Transverse colon (tissue), 4 donors: Measurements from ENCODE around the gene SVIP. TPM values are rescaled to one million over a fixed set of nuclear protein-coding genes. Genes with fewer than 3 reads are reported as not detected.
A peak's percentile ranks its signal among the peaks of the same experiment; 100 is the strongest.

Experiments used
- DNase-seq: peaks from one replicate; pipeline ENCODE4 v3.0.0-alpha.2; 2019
- H3K27ac ChIP-seq, 4 donors: fragments of 200-600 bp; sonication (generic); 2 replicates each; pipeline ENCODE4 v1.5.1; 2016 to 2018; ENCODE audit warnings: inconsistent platforms in 4 of 4
- H3K27me3 ChIP-seq: fragments of 200-600 bp; sonication (generic); 2 replicates; pipeline ENCODE4 v1.5.1; 2017; ENCODE audit warnings: inconsistent platforms
- H3K36me3 ChIP-seq, 4 donors: fragments of 200-600 bp; sonication (generic); 2 replicates each; pipeline ENCODE4 v1.5.1; 2017 to 2019; ENCODE audit warnings: inconsistent platforms in 4 of 4
- H3K4me1 ChIP-seq, 4 donors: fragments of 200-600 bp; sonication (generic); 2 replicates each; pipeline ENCODE4 v1.5.1; 2017 to 2020; ENCODE audit warnings: inconsistent platforms in 4 of 4
- H3K4me3 ChIP-seq, 4 donors: fragments of 200-600 bp; sonication (generic); 1 replicate in 1 of 4; 2 replicates in 3 of 4; pipeline versions ENCODE4 v1.5.1 to v1.6.1; 2017 to 2019; ENCODE audit warnings: inconsistent platforms in 4 of 4
- H3K9me3 ChIP-seq, 2 donors: fragments of 200-600 bp; sonication (generic); 2 replicates each; pipeline ENCODE4 v1.5.1; 2017 to 2019; ENCODE audit warnings: inconsistent platforms in 2 of 2
- EP300 ChIP-seq: sonication (generic); formaldehyde crosslinking; IDR thresholded peaks from one replicate; pipeline ENCODE4 v1.6.1; 2017; ENCODE audit warnings: antibody characterized with exemption, low read depth
- POLR2A ChIP-seq: fragments of 450-650 bp; IDR thresholded peaks from one replicate; pipeline ENCODE4 v1.6.1; 2016; ENCODE audit warnings: antibody characterized with exemption, mild to moderate bottlenecking, moderate library complexity
- POLR2AphosphoS5 ChIP-seq, 3 donors: sonication (generic); formaldehyde crosslinking; IDR thresholded peaks; one replicate each; pipeline ENCODE4 v1.6.1; 2016; ENCODE audit warnings: antibody characterized with exemption in 3 of 3
- WGBS, 2 donors: methylation state at CpG; one replicate each; pipeline ENCODE4 v1.1.5; 2018; ENCODE audit warnings: low coverage in 1 of 2; 5-methylcytosine and 5-hydroxymethylcytosine counted together
- in situ Hi-C, 4 donors: fragments of 200-750 bp; cut with MboI; loops; one replicate each; pipeline versions ENCODE4 v1.15.0 to v1.15.1; 2017; ENCODE audit warnings: low sequenced_read_pairs in 3 of 4, low pct_ligation_motif_present in 1 of 4, low pct_unique_long_range_greater_than_20kb in 1 of 4
- intact Hi-C: fragments of 100-400 bp; cut with DNase I; formaldehyde crosslinking; loops from one replicate; pipeline ENCODE4 v1.15.1; 2023; ENCODE audit warnings: low total_unique reads
- total RNA-seq, 4 donors: library from RNA; depleted of rRNA; stranded (reverse); fragments of >200 nt; gene quantifications; one replicate each; pipeline ENCODE4 v1.1.0, GENCODE V29; 2016
- TF ChIP-seq, protein P1 (sequence below), 5 experiments: fragments of 200-600 bp in 3 of 5; fragments of 450-650 bp in 2 of 5; sonication (generic) in 3 of 5; IDR thresholded peaks; 1 replicate in 2 of 5; 2 replicates in 3 of 5; pipeline ENCODE4 v1.5.1; 2016 to 2017; ENCODE audit warnings: antibody characterized with exemption in 5 of 5, inconsistent platforms in 3 of 5, mild to moderate bottlenecking in 2 of 5, moderate library complexity in 1 of 5

SVIP gene
- total RNA-seq, 4 donors from 2014 or later = 1.00 to 14.0 (median 9.9) TPM

DNA sequence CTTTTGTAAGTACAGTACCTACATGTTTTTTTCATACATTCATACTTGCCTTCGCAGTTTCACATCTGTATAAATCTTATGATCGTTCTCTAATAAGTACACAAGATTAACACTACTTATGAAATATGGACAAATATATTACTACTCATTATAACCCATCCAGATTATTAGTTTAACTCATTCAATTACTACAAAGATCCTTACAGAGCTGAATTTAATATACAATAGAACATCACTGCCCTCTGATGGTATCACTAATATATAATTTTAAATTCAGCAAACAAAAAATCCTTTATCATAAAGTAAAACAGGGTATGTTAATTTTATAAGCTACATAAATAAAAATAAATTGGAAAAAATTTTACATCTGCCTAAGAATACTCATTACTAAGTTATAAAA, 7.4 kb downstream of the SVIP start:
- peaks cover 0 to 28% (median 6%) of the 10 kb centered on the region in 4 donors for H3K36me3 ChIP-seq
- H3K27ac ChIP-seq = no peak overlapping the region
- H3K4me3 ChIP-seq = no peak overlapping the region
- in situ Hi-C loops = no loop called here
- TF ChIP-seq, protein P1, sequence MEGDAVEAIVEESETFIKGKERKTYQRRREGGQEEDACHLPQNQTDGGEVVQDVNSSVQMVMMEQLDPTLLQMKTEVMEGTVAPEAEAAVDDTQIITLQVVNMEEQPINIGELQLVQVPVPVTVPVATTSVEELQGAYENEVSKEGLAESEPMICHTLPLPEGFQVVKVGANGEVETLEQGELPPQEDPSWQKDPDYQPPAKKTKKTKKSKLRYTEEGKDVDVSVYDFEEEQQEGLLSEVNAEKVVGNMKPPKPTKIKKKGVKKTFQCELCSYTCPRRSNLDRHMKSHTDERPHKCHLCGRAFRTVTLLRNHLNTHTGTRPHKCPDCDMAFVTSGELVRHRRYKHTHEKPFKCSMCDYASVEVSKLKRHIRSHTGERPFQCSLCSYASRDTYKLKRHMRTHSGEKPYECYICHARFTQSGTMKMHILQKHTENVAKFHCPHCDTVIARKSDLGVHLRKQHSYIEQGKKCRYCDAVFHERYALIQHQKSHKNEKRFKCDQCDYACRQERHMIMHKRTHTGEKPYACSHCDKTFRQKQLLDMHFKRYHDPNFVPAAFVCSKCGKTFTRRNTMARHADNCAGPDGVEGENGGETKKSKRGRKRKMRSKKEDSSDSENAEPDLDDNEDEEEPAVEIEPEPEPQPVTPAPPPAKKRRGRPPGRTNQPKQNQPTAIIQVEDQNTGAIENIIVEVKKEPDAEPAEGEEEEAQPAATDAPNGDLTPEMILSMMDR (IDR thresholded peaks at IDR 0.05) = no peak
- TF ChIP-seq POLR2AphosphoS5 (IDR thresholded peaks at IDR 0.05) (no peak), POLR2A (no peak), EP300 (no peak)
- H3K27me3 ChIP-seq = no peaks in the 10 kb centered on the region
- 94 to 96% methylated on average over 2 of the region's 2 CpGs for WGBS, 2 donors
- H3K4me1 ChIP-seq = no peaks in the 10 kb centered on the region
- H3K9me3 ChIP-seq = no peaks in the 10 kb centered on the region
- intact Hi-C loops = no loop called here
- DNase-seq = no peak

DNA sequence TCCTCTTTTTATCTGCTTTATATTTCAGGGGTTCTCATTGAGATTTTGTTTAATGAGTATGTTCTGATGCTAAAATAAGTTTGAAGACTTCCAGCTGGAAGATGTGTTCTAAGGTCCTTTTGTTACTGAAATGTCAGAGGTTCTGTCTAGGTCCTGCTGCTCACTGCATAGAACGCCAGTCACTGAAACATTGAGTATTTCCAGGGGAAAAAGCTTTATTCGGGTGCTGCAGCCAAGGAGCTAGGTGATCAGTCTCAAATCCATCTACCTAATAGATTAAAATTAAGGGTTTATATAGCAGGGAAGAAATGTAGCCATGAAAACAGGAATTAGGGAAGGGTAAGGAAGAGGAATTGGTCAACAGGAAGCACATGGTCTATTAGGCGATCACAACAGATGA, 19.7 kb downstream of the SVIP start:
- DNase-seq = no peak
- Histone ChIP-seq H3K27me3 (no peaks in the 10 kb centered on the region), H3K9me3 (no peaks in the 10 kb centered on the region), H3K4me1 (peaks cover 0 to 4% (median 0%) of the 10 kb centered on the region in 4 donors), H3K27ac (no peak overlapping the region), H3K4me3 (no peak overlapping the region), H3K36me3 (no peaks in the 10 kb centered on the region)
- WGBS, 2 donors = 91 to 94% methylated on average over 3 of the region's 3 CpGs
- no peak for TF ChIP-seq POLR2AphosphoS5 (IDR thresholded peaks at IDR 0.05)
- TF ChIP-seq, protein P1 (IDR thresholded peaks at IDR 0.05) = no peak
- no peak for TF ChIP-seq EP300
- TF ChIP-seq POLR2A = no peak
- intact Hi-C loops (no loop called here), in situ Hi-C loops (no loop called here)

DNA sequence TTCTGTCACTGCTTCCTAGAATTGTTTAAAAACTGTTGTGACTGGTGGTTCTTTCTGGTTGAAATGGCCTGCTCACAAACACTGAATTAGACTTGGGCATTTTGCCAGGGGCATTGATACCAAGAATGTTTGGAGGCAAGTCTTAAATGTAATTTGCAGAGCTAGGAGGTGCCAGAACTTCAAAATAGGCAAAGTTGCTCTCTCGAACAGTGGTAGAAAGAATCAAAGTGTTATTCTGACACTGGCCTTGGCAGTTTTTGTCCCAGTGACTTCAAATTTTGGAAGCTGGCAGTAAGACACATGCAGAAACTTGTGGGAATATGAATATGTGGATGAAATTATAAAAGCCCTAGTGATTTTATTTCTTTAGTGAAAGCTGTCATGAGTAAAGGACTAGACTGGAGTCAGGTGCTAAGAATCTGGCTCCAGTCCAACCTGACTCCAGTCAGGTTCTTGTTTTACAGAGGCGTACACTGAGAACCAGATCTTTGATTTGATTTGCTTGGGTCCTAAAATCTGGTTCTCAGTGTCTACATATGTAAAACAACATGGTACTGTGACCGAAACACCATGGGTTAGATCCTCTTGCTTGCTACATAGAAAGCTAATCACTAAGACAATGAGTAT, 20.9 kb downstream of the SVIP start:
- Histone ChIP-seq H3K4me1 (peaks cover 0 to 4% (median 0%) of the 10 kb centered on the region in 4 donors), H3K4me3 (no peak overlapping the region), H3K36me3 (no peaks in the 10 kb centered on the region), H3K27ac (peak overlapping the region in 2 of 4 donors; percentile 5 to 7), H3K27me3 (no peaks in the 10 kb centered on the region), H3K9me3 (no peaks in the 10 kb centered on the region)
- no peak for TF ChIP-seq EP300
- no peak for TF ChIP-seq POLR2AphosphoS5 (IDR thresholded peaks at IDR 0.05)
- TF ChIP-seq POLR2A = no peak
- TF ChIP-seq, protein P1 (IDR thresholded peaks at IDR 0.05) = no peak
- no peak for DNase-seq
- 82 to 87% methylated on average over 3 of the region's 3 CpGs for WGBS, 2 donors
- in situ Hi-C loops (no loop called here), intact Hi-C loops (no loop called here)

DNA sequence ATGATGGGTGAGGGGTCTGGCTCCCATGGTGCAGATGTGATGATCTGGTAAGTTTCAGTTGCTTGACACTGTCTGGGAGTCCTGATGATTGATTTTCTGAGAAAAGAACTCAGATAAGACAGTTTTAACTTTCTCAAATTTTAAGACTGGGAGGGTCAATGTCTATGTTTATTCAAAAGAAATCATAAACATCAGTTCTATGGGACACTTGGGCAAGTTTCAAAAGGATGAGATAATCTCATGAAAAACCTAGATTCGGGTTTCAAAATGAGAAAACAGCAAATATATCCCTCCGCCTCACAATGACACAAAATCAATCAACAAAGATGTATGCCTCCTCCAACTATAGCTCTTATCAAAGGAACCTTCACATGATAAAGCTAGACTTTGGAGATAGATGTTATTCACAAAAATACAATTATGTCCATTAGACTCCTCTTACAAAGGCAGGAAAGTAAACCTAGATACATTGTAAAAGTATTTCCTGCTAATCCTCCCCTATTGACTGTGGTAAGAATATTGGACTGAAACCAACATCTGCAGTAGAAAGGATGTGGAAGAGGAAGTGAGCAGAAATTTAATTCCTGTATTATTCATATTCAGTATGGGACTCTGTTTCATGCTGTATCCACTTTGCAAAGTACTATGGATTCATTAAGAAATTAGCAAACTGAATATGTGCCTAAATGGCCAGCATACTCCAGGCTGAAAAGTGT, 21.6 kb downstream of the SVIP start:
- H3K27me3 ChIP-seq = no peaks in the 10 kb centered on the region
- no peaks in the 10 kb centered on the region for H3K36me3 ChIP-seq
- no peak for TF ChIP-seq POLR2AphosphoS5 (IDR thresholded peaks at IDR 0.05)
- TF ChIP-seq EP300 = no peak
- TF ChIP-seq, protein P1 (IDR thresholded peaks at IDR 0.05) = no peak
- no peak for TF ChIP-seq POLR2A
- H3K4me1 ChIP-seq = peaks cover 0 to 4% (median 0%) of the 10 kb centered on the region in 4 donors
- WGBS, 2 donors = 67 to 80% methylated on average over 2 of the region's 2 CpGs
- no peaks in the 10 kb centered on the region for H3K9me3 ChIP-seq
- no peak overlapping the region for H3K4me3 ChIP-seq
- in situ Hi-C loops = no loop called here
- intact Hi-C loops = no loop called here
- no peak for DNase-seq
- H3K27ac ChIP-seq = peak overlapping the region in 2 of 4 donors; percentile 5 to 7
